OCI-LY7 (cell line): ENCODE measurements around the gene LYVE1.
A peak's percentile ranks its signal among the peaks of the same experiment; 100 is the strongest.

Experiments used
- EZH2phosphoT487 ChIP-seq: fragments of 200-600 bp; sonication (generic); IDR thresholded peaks from 2 replicates; pipeline ENCODE4 v1.6.1; 2018; ENCODE audit warnings: low read depth, borderline replicate concordance, mild to moderate bottlenecking, mixed run types, antibody characterized with exemption, low read length, moderate library complexity, mixed read lengths
- TF ChIP-seq, protein P1 (sequence below): fragments of 200-600 bp; sonication (generic); conservative IDR thresholded peaks from 2 replicates; pipeline ENCODE4 v1.5.1; 2014; ENCODE audit warnings: mild to moderate bottlenecking, antibody characterized with exemption, low read length, moderate library complexity, mixed read lengths

DNA sequence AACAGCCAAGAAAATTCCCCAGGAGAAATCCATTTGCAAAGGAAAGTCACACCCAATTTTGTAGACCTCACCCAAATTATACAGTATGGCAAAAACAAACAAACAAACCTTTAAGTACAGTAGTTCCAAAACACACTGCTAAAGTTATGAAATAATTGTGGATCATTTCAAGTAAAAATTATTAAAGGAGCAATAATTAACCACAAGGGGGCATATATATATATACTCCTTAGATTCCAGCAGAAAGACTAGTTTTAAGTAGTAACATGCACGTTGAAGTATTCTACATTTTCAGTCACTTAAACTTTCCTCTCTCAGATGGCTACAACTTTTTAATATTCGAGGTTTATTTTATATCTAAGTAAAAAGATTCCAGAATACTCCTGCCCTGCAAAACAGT is 54.3 kb downstream of the LYVE1 start:
- TF ChIP-seq, protein P1, sequence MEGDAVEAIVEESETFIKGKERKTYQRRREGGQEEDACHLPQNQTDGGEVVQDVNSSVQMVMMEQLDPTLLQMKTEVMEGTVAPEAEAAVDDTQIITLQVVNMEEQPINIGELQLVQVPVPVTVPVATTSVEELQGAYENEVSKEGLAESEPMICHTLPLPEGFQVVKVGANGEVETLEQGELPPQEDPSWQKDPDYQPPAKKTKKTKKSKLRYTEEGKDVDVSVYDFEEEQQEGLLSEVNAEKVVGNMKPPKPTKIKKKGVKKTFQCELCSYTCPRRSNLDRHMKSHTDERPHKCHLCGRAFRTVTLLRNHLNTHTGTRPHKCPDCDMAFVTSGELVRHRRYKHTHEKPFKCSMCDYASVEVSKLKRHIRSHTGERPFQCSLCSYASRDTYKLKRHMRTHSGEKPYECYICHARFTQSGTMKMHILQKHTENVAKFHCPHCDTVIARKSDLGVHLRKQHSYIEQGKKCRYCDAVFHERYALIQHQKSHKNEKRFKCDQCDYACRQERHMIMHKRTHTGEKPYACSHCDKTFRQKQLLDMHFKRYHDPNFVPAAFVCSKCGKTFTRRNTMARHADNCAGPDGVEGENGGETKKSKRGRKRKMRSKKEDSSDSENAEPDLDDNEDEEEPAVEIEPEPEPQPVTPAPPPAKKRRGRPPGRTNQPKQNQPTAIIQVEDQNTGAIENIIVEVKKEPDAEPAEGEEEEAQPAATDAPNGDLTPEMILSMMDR = peak; percentile 70
- TF ChIP-seq EZH2phosphoT487 = no peak
